GM21619 (cell line): ENCODE data around the gene NEK10.

Source experiments
- ATAC-seq: cut with Tn5 transposase; IDR thresholded peaks from one replicate; pipeline ENCODE4 v1.9.1; 2021; ENCODE audit not compliant: unreplicated experiment

The NEK10 gene

GRCh38 chr3:27186013-27186412 is 183.2 kb downstream of the NEK10 start:
- ATAC-seq, result no peak

- no peak for ATAC-seq
Measured at GRCh38 chr3:27185231-27185989, 183.8 kb downstream of the NEK10 start.

GRCh38 chr3:27184261-27184660 is 184.9 kb downstream of the NEK10 start:
- no peak for ATAC-seq

- no peak for ATAC-seq
Measured at GRCh38 chr3:27176256-27176655, 192.9 kb downstream of the NEK10 start.

GRCh38 chr3:27174530-27174929 is 194.7 kb downstream of the NEK10 start:
- ATAC-seq, result no peak

GRCh38 chr3:27171113-27171512 is 198.1 kb downstream of the NEK10 start:
- ATAC-seq, result peak; percentile 87

GRCh38 chr3:27166888-27167287 is 202.3 kb downstream of the NEK10 start:
- ATAC-seq, result no peak

- no peak for ATAC-seq
Measured at GRCh38 chr3:27165321-27165721, 203.9 kb downstream of the NEK10 start.

- no peak for ATAC-seq
Measured at GRCh38 chr3:27160779-27161287, 208.3 kb downstream of the NEK10 start.

- ATAC-seq, result no peak
Measured at GRCh38 chr3:27160146-27160545, 209.0 kb downstream of the NEK10 start.

GRCh38 chr3:27147215-27147614 is 222.0 kb downstream of the NEK10 start:
- no peak for ATAC-seq

GRCh38 chr3:27146786-27147185 is 222.4 kb downstream of the NEK10 start:
- no peak for ATAC-seq

- no peak for ATAC-seq
Measured at GRCh38 chr3:27145719-27146118, 223.5 kb downstream of the NEK10 start.

GRCh38 chr3:27141668-27142067 is 227.5 kb downstream of the NEK10 start:
- ATAC-seq, result no peak

- ATAC-seq, result no peak
Measured at GRCh38 chr3:27138562-27138961, 230.6 kb downstream of the NEK10 start.

- ATAC-seq, result no peak
Measured at GRCh38 chr3:27138005-27138404, 231.2 kb downstream of the NEK10 start.

GRCh38 chr3:27134171-27134796 is 234.9 kb downstream of the NEK10 start:
- peak; percentile 98 for ATAC-seq

GRCh38 chr3:27133060-27133459 is 236.1 kb downstream of the NEK10 start:
- no peak for ATAC-seq

GRCh38 chr3:27130796-27131195 is 238.4 kb downstream of the NEK10 start:
- no peak for ATAC-seq

- ATAC-seq, result no peak
Measured at GRCh38 chr3:27127879-27128278, 241.3 kb downstream of the NEK10 start.

GRCh38 chr3:27127195-27127594 is 242.0 kb downstream of the NEK10 start:
- no peak for ATAC-seq

- ATAC-seq, result no peak
Measured at GRCh38 chr3:27125821-27126501, 243.2 kb downstream of the NEK10 start.
